GM23248 (cell line): ENCODE measurements around the gene VKORC1L1.

ENCODE experiments used
- EZH2 ChIP-seq: fragments of 200-600 bp; sonication (generic); IDR thresholded peaks from 2 replicates; pipeline ENCODE4 v1.6.1; 2018; ENCODE audit warnings: antibody characterized with exemption, mild to moderate bottlenecking; ENCODE audit not compliant: insufficient read depth, poor library complexity, severe bottlenecking
- EZH2phosphoT487 ChIP-seq: fragments of 200-600 bp; sonication (generic); IDR thresholded peaks from 2 replicates; pipeline ENCODE4 v1.6.1; 2018; ENCODE audit warnings: antibody characterized with exemption, moderate library complexity, mild to moderate bottlenecking, low read depth; ENCODE audit not compliant: insufficient read depth

GRCh38 chr7:65872776-65873581 is at the start of gene VKORC1L1:
- TF ChIP-seq EZH2 (no peak), EZH2phosphoT487 (no peak)
